ENCODE measurements around the gene BRAP. TPM values are rescaled to one million over a fixed set of nuclear protein-coding genes. Genes with fewer than 3 reads are reported as not detected.
"Not testable (repeated sequence)": the region's sequence is repeated elsewhere in the genome, so short reads cannot be mapped to it uniquely, and the experiment has no call there.

The BRAP gene
- total and polyA plus RNA-seq, 4 experiments from 2014 or later: 21.4 to 29.6 (median 26.7) TPM

- H3K4me3 Mint-ChIP-seq: no peak overlapping the region
- H3K4me1 Mint-ChIP-seq: no peaks in the 10 kb centered on the region
- no peak overlapping the region for H3K27ac ChIP-seq (ENCODE audit: low read depth, low read length)
- intact Hi-C loops (cut with micrococcal nuclease): no loop called here
- H3K9me3 Mint-ChIP-seq: no peaks in the 10 kb centered on the region
- no peaks in the 10 kb centered on the region for H3K27me3 Mint-ChIP-seq
- H3K36me3 Mint-ChIP-seq: peaks cover 31 to 38% of the 10 kb centered on the region in 2 donors
- no peak overlapping the region for H3K4me3 ChIP-seq (ENCODE audit: low read length in 2 of 2)
- CTCF ChIA-PET (ENCODE audit: partially characterized antibody): no interaction called here
- no peak for DNase-seq
- no peaks in the 10 kb centered on the region for H3K27me3 ChIP-seq (ENCODE audit: insufficient read depth, low read length)
- H3K4me1 ChIP-seq (ENCODE audit: insufficient read depth, low read length): no peaks in the 10 kb centered on the region
- POLR2A ChIA-PET (ENCODE audit: partially characterized antibody): no interaction called here
- H3K36me3 ChIP-seq (ENCODE audit: insufficient read depth, low read length): peaks cover 10% of the 10 kb centered on the region
- no peaks in the 10 kb centered on the region for H3K9me3 ChIP-seq (ENCODE audit: control insufficient read depth in 1 of 2, low read length in 2 of 2)
- no peak overlapping the region for H3K27ac Mint-ChIP-seq
Measured at GRCh38 chr12:111720457-111720856, 34.7 kb upstream of the BRAP start.

- peaks cover 11% of the 10 kb centered on the region for H3K36me3 ChIP-seq (ENCODE audit: insufficient read depth, low read length)
- DNase-seq; H3K9me3 ChIP-seq (ENCODE audit: control insufficient read depth in 1 of 2, low read length in 2 of 2); POLR2A ChIA-PET (ENCODE audit: partially characterized antibody); intact Hi-C loops (cut with micrococcal nuclease); H3K27me3 ChIP-seq (ENCODE audit: insufficient read depth, low read length); H3K4me3 Mint-ChIP-seq; H3K27ac Mint-ChIP-seq; H3K4me1 ChIP-seq (ENCODE audit: insufficient read depth, low read length); H3K27me3 Mint-ChIP-seq; H3K9me3 Mint-ChIP-seq; H3K4me3 ChIP-seq (ENCODE audit: low read length in 2 of 2); CTCF ChIA-PET (ENCODE audit: partially characterized antibody); H3K4me1 Mint-ChIP-seq; H3K27ac ChIP-seq (ENCODE audit: low read depth, low read length): not testable (repeated sequence)
- peaks cover 31 to 39% of the 10 kb centered on the region in 2 donors for H3K36me3 Mint-ChIP-seq
Measured at GRCh38 chr12:111719316-111719715, 33.6 kb upstream of the BRAP start.

- Histone ChIP-seq H3K27me3 (ENCODE audit: insufficient read depth, low read length) (no peaks in the 10 kb centered on the region), H3K27ac (ENCODE audit: low read depth, low read length) (no peak overlapping the region), H3K36me3 (ENCODE audit: insufficient read depth, low read length) (peaks cover 26% of the 10 kb centered on the region), H3K9me3 (ENCODE audit: control insufficient read depth in 1 of 2, low read length in 2 of 2) (no peaks in the 10 kb centered on the region), H3K4me3 (ENCODE audit: low read length in 2 of 2) (no peak overlapping the region), H3K4me1 (ENCODE audit: insufficient read depth, low read length) (no peaks in the 10 kb centered on the region)
- H3K27me3 Mint-ChIP-seq: no peaks in the 10 kb centered on the region
- no peak overlapping the region for H3K27ac Mint-ChIP-seq
- no peaks in the 10 kb centered on the region for H3K9me3 Mint-ChIP-seq
- H3K4me3 Mint-ChIP-seq: no peak overlapping the region
- intact Hi-C loops (cut with micrococcal nuclease): no loop called here
- no peak for DNase-seq
- H3K4me1 Mint-ChIP-seq: peaks cover 0 to 1% (median 0%) of the 10 kb centered on the region in 4 donors
- H3K36me3 Mint-ChIP-seq: peaks cover 37 to 40% of the 10 kb centered on the region in 2 donors
- ChIA-PET POLR2A (ENCODE audit: partially characterized antibody) (no interaction called here), CTCF (ENCODE audit: partially characterized antibody) (no interaction called here)
Measured at GRCh38 chr12:111715279-111715678, 29.5 kb upstream of the BRAP start.

- Histone ChIP-seq H3K9me3 (ENCODE audit: control insufficient read depth in 1 of 2, low read length in 2 of 2) (no peaks in the 10 kb centered on the region), H3K27me3 (ENCODE audit: insufficient read depth, low read length) (no peaks in the 10 kb centered on the region), H3K27ac (ENCODE audit: low read depth, low read length) (no peak overlapping the region), H3K4me1 (ENCODE audit: insufficient read depth, low read length) (no peaks in the 10 kb centered on the region), H3K36me3 (ENCODE audit: insufficient read depth, low read length) (peaks cover 38% of the 10 kb centered on the region), H3K4me3 (ENCODE audit: low read length in 2 of 2) (no peak overlapping the region)
- Mint-ChIP-seq H3K4me1 (no peaks in the 10 kb centered on the region), H3K9me3 (no peaks in the 10 kb centered on the region), H3K27me3 (no peaks in the 10 kb centered on the region), H3K27ac (no peak overlapping the region), H3K36me3 (peaks cover 42 to 56% of the 10 kb centered on the region in 2 donors), H3K4me3 (no peak overlapping the region)
- POLR2A ChIA-PET (ENCODE audit: partially characterized antibody): no interaction called here
- no peak for DNase-seq
- intact Hi-C loops (cut with micrococcal nuclease): no loop called here
- CTCF ChIA-PET (ENCODE audit: partially characterized antibody): no interaction called here
Measured at GRCh38 chr12:111706145-111706544, 20.4 kb upstream of the BRAP start.

GRCh38 chr12:111705672-111706071 lies 19.9 kb upstream of the BRAP start:
- ChIA-PET CTCF (ENCODE audit: partially characterized antibody) (no interaction called here), POLR2A (ENCODE audit: partially characterized antibody) (interaction anchor here (0.9 kb wide), 1 partner anchor 10 kb away, joined by 4 read pairs; no protein-coding TSS in a partner anchor)
- intact Hi-C loops (cut with micrococcal nuclease): no loop called here
- H3K4me1 Mint-ChIP-seq: no peaks in the 10 kb centered on the region
- peak overlapping the region in 1 of 7 donors; percentile 48 for H3K27ac Mint-ChIP-seq
- no peaks in the 10 kb centered on the region for H3K27me3 ChIP-seq (ENCODE audit: insufficient read depth, low read length)
- H3K4me3 ChIP-seq (ENCODE audit: low read length in 2 of 2): no peak overlapping the region
- no peak overlapping the region for H3K4me3 Mint-ChIP-seq
- H3K36me3 Mint-ChIP-seq: peaks cover 39 to 55% of the 10 kb centered on the region in 2 donors
- no peaks in the 10 kb centered on the region for H3K27me3 Mint-ChIP-seq
- no peak for DNase-seq
- H3K36me3 ChIP-seq (ENCODE audit: insufficient read depth, low read length): peaks cover 37% of the 10 kb centered on the region
- H3K9me3 Mint-ChIP-seq: no peaks in the 10 kb centered on the region
- H3K4me1 ChIP-seq (ENCODE audit: insufficient read depth, low read length): no peaks in the 10 kb centered on the region
- no peaks in the 10 kb centered on the region for H3K9me3 ChIP-seq (ENCODE audit: control insufficient read depth in 1 of 2, low read length in 2 of 2)
- no peak overlapping the region for H3K27ac ChIP-seq (ENCODE audit: low read depth, low read length)

- H3K4me3 ChIP-seq (ENCODE audit: low read length in 2 of 2): no peak overlapping the region
- H3K4me1 ChIP-seq (ENCODE audit: insufficient read depth, low read length): no peaks in the 10 kb centered on the region
- peaks cover 30% of the 10 kb centered on the region for H3K36me3 ChIP-seq (ENCODE audit: insufficient read depth, low read length)
- no peak overlapping the region for H3K4me3 Mint-ChIP-seq
- H3K27ac Mint-ChIP-seq: no peak overlapping the region
- CTCF ChIA-PET (ENCODE audit: partially characterized antibody): no interaction called here
- no peaks in the 10 kb centered on the region for H3K9me3 Mint-ChIP-seq
- H3K9me3 ChIP-seq (ENCODE audit: control insufficient read depth in 1 of 2, low read length in 2 of 2): no peaks in the 10 kb centered on the region
- no peaks in the 10 kb centered on the region for H3K27me3 Mint-ChIP-seq
- intact Hi-C loops (cut with micrococcal nuclease): no loop called here
- DNase-seq: no peak
- H3K4me1 Mint-ChIP-seq: no peaks in the 10 kb centered on the region
- H3K27me3 ChIP-seq (ENCODE audit: insufficient read depth, low read length): no peaks in the 10 kb centered on the region
- H3K36me3 Mint-ChIP-seq: peaks cover 25 to 39% of the 10 kb centered on the region in 2 donors
- POLR2A ChIA-PET (ENCODE audit: partially characterized antibody): interaction anchor here (0.6 kb wide), 1 partner anchor 17 kb away, joined by 3 read pairs; no protein-coding TSS in a partner anchor
- no peak overlapping the region for H3K27ac ChIP-seq (ENCODE audit: low read depth, low read length)
Measured at GRCh38 chr12:111699962-111700361, 14.2 kb upstream of the BRAP start.

- H3K36me3 ChIP-seq (ENCODE audit: insufficient read depth, low read length): peaks cover 28% of the 10 kb centered on the region
- ChIA-PET POLR2A (ENCODE audit: partially characterized antibody) (interaction anchor here (2.3 kb wide), 1 partner anchor 8 kb away, joined by 7 read pairs; the partner anchor contains the start of genes ACAD10 and BRAP), CTCF (ENCODE audit: partially characterized antibody) (interaction anchor here (1.5 kb wide), 1 partner anchor 251 kb away, joined by 5 read pairs; no protein-coding TSS in a partner anchor)
- H3K4me3 ChIP-seq (ENCODE audit: low read length in 2 of 2): no peak overlapping the region
- no peak overlapping the region for H3K27ac ChIP-seq (ENCODE audit: low read depth, low read length)
- intact Hi-C loops (cut with micrococcal nuclease): no loop called here
- no peaks in the 10 kb centered on the region for H3K27me3 ChIP-seq (ENCODE audit: insufficient read depth, low read length)
- no peaks in the 10 kb centered on the region for H3K4me1 ChIP-seq (ENCODE audit: insufficient read depth, low read length)
- Mint-ChIP-seq H3K27me3 (no peaks in the 10 kb centered on the region), H3K4me3 (no peak overlapping the region), H3K27ac (no peak overlapping the region), H3K4me1 (peaks cover 0 to 5% (median under 1%) of the 10 kb centered on the region in 4 donors), H3K36me3 (peaks cover 27 to 38% of the 10 kb centered on the region in 2 donors), H3K9me3 (no peaks in the 10 kb centered on the region)
- H3K9me3 ChIP-seq (ENCODE audit: control insufficient read depth in 1 of 2, low read length in 2 of 2): no peaks in the 10 kb centered on the region
- DNase-seq: no peak
Measured at GRCh38 chr12:111693818-111694217, 8.1 kb upstream of the BRAP start.

All from CD4-positive, alpha-beta memory T cell (primary cell).